OCI-LY1 (cell line): ENCODE data around the gene XPR1.

ENCODE experiments used
- H2AFZ ChIP-seq: fragments of 200-600 bp; sonication (generic), shearing (Covaris generic); 2 replicates; pipeline ENCODE4 v1.6.0; 2014; ENCODE audit warnings: antibody characterized with exemption, mild to moderate bottlenecking, low read length
- H3F3A ChIP-seq: fragments of 200-600 bp; sonication (generic), shearing (Covaris generic); 2 replicates; pipeline ENCODE4 v1.6.0; 2014; ENCODE audit warnings: mild to moderate bottlenecking, antibody characterized with exemption, low read length, moderate library complexity; ENCODE audit not compliant: insufficient read depth
- H3K27ac ChIP-seq: fragments of 200-600 bp; sonication (generic); 2 replicates; pipeline ENCODE4 v1.5.1; 2014; ENCODE audit warnings: low read length, mixed run types, mild to moderate bottlenecking, low read depth; ENCODE audit not compliant: poor library complexity, severe bottlenecking
- H3K27me3 ChIP-seq: fragments of 200-600 bp; sonication (generic); 2 replicates; pipeline ENCODE4 v1.6.0; 2014; ENCODE audit warnings: antibody characterized with exemption, mild to moderate bottlenecking, low read length, moderate library complexity; ENCODE audit not compliant: insufficient read depth
- H3K36me3 ChIP-seq: fragments of 200-600 bp; sonication (generic); 2 replicates; pipeline ENCODE4 v1.6.1; 2014; ENCODE audit warnings: mild to moderate bottlenecking, antibody characterized with exemption, low read length, moderate library complexity, mixed read lengths; ENCODE audit not compliant: insufficient read depth
- H3K4me1 ChIP-seq: fragments of 200-600 bp; sonication (generic); 2 replicates; pipeline ENCODE4 v1.5.1; 2014; ENCODE audit warnings: mild to moderate bottlenecking, low read length, moderate library complexity; ENCODE audit not compliant: insufficient read depth, severe bottlenecking
- H3K4me2 ChIP-seq: fragments of 200-600 bp; sonication (generic), shearing (Covaris generic); 2 replicates; pipeline ENCODE4 v1.6.1; 2014; ENCODE audit warnings: low read length
- H3K4me3 ChIP-seq: fragments of 200-600 bp; sonication (generic); 2 replicates; pipeline ENCODE4 v1.5.1; 2014; ENCODE audit warnings: low read length, low read depth, mild to moderate bottlenecking, mixed read lengths; ENCODE audit not compliant: poor library complexity, severe bottlenecking
- H3K79me2 ChIP-seq: fragments of 200-600 bp; shearing (Covaris generic); 2 replicates; pipeline ENCODE4 v1.6.1; 2016; ENCODE audit warnings: mixed run types, low read length, mixed read lengths; ENCODE audit not compliant: insufficient read depth
- H3K9ac ChIP-seq: fragments of 200-600 bp; sonication (generic), shearing (Covaris generic); 2 replicates; pipeline ENCODE4 v1.6.1; 2014; ENCODE audit warnings: mild to moderate bottlenecking, low read length, mixed read lengths
- H3K9me2 ChIP-seq: fragments of 200-600 bp; sonication (generic), shearing (Covaris generic); 2 replicates; pipeline ENCODE4 v1.6.1; 2014; ENCODE audit warnings: low read depth, mild to moderate bottlenecking, low read length, mixed read lengths
- H3K9me3 ChIP-seq: fragments of 200-600 bp; shearing (Covaris generic); 2 replicates; pipeline ENCODE4 v1.6.1; 2014; ENCODE audit warnings: low read length, mixed read lengths
- H4K20me1 ChIP-seq: fragments of 200-600 bp; sonication (generic), shearing (Covaris generic); 2 replicates; pipeline ENCODE4 v1.6.0; 2016; ENCODE audit warnings: mild to moderate bottlenecking, low read length; ENCODE audit not compliant: insufficient read depth
- EZH2 ChIP-seq: fragments of 200-600 bp; sonication (generic), shearing (Covaris generic); IDR thresholded peaks from 2 replicates; pipeline ENCODE4 v1.8.0; 2017; ENCODE audit warnings: borderline replicate concordance, mixed run types, mild to moderate bottlenecking, antibody characterized with exemption, low read length, moderate library complexity, mixed read lengths
- TF ChIP-seq, protein P1 (sequence below): fragments of 200-600 bp; sonication (generic), shearing (Covaris generic); IDR thresholded peaks from 2 replicates; pipeline ENCODE4 v1.5.1; 2017; ENCODE audit warnings: mild to moderate bottlenecking, antibody characterized with exemption, low read length, moderate library complexity, mixed read lengths

Gene XPR1

DNA sequence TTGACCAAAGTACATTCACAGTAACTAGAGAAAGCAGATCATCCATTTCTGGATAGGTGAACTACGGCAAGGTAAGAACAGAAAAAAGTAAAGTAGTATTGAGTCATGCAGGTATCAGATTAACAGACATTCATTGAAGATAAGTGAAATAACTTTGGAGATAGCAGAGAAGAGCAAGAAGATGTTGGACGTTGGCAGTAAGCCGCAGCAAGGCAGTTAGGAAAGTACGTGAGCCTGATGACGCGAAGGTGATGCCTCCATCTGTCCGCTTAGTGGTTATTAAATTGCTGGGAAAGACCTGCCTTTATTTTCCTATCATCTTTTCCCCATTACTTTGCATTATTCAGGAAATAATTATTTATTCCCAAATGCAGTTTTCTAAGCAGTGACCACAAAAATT is 256.0 kb downstream of the XPR1 start:
- Histone ChIP-seq H3K79me2 (no peaks in the 10 kb centered on the region), H4K20me1 (no peaks in the 10 kb centered on the region), H3K36me3 (no peaks in the 10 kb centered on the region), H3K9me2 (no peaks in the 10 kb centered on the region), H3K27ac (no peak overlapping the region), H3K9ac (no peak overlapping the region), H2AFZ (no peak overlapping the region), H3K4me2 (no peak overlapping the region), H3K9me3 (no peaks in the 10 kb centered on the region), H3K4me1 (no peaks in the 10 kb centered on the region), H3F3A (no peaks in the 10 kb centered on the region), H3K27me3 (no peaks in the 10 kb centered on the region), H3K4me3 (no peak overlapping the region)
- no peak for TF ChIP-seq EZH2
- TF ChIP-seq, protein P1, sequence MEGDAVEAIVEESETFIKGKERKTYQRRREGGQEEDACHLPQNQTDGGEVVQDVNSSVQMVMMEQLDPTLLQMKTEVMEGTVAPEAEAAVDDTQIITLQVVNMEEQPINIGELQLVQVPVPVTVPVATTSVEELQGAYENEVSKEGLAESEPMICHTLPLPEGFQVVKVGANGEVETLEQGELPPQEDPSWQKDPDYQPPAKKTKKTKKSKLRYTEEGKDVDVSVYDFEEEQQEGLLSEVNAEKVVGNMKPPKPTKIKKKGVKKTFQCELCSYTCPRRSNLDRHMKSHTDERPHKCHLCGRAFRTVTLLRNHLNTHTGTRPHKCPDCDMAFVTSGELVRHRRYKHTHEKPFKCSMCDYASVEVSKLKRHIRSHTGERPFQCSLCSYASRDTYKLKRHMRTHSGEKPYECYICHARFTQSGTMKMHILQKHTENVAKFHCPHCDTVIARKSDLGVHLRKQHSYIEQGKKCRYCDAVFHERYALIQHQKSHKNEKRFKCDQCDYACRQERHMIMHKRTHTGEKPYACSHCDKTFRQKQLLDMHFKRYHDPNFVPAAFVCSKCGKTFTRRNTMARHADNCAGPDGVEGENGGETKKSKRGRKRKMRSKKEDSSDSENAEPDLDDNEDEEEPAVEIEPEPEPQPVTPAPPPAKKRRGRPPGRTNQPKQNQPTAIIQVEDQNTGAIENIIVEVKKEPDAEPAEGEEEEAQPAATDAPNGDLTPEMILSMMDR, result no peak

DNA sequence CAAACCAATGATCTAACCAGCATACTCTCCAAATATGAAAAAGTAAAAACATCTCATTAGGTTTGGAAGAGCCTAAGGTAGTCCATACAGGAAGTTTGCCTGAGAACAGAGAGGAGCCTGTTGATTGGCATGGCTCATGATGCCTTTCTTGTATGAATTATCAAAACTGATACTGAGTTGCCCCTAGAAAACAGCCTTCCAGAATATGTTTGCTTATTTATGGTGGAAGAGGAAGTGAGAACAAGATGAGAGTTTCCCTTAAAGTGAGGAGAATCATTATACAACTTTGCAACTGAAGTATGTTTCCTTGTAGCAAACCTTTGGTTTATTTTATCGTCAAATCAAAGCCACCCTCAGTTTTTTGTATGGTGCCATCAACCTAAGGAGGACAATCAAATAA is 257.0 kb downstream of the XPR1 start:
- H4K20me1 ChIP-seq, result no peaks in the 10 kb centered on the region
- H3K4me3 ChIP-seq, result no peak overlapping the region
- no peaks in the 10 kb centered on the region for H3K9me2 ChIP-seq
- no peaks in the 10 kb centered on the region for H3K9me3 ChIP-seq
- no peak overlapping the region for H3K9ac ChIP-seq
- H3K27ac ChIP-seq, result no peak overlapping the region
- no peak overlapping the region for H3K4me2 ChIP-seq
- H2AFZ ChIP-seq, result no peak overlapping the region
- TF ChIP-seq EZH2, result no peak
- TF ChIP-seq, protein P1, result no peak
- no peaks in the 10 kb centered on the region for H3K4me1 ChIP-seq
- H3F3A ChIP-seq, result no peaks in the 10 kb centered on the region
- no peaks in the 10 kb centered on the region for H3K79me2 ChIP-seq
- H3K27me3 ChIP-seq, result no peaks in the 10 kb centered on the region
- H3K36me3 ChIP-seq, result no peaks in the 10 kb centered on the region

DNA sequence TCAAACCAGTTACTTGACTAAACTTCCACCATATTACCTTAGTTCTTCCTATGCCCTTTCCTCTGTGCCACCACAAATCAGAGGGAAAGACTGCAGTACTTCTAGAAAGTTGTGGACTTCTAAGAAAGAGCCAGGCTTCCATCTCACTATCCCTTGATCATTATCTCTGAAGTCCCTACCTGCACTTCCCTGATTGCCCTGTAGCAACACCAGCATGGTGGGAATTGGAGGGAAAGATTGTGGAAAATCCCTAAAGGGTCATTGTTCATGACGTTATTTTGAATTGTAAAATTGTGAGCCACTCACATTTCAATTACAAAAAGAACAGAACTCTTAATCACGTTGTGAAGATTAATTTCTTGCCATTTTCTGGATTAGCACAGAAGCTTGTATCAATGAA is 257.5 kb downstream of the XPR1 start:
- no peak overlapping the region for H3K9ac ChIP-seq
- TF ChIP-seq, protein P1, result no peak
- TF ChIP-seq EZH2, result no peak
- no peak overlapping the region for H3K27ac ChIP-seq
- H3K79me2 ChIP-seq, result no peaks in the 10 kb centered on the region
- no peaks in the 10 kb centered on the region for H3F3A ChIP-seq
- no peak overlapping the region for H3K4me3 ChIP-seq
- no peaks in the 10 kb centered on the region for H3K9me2 ChIP-seq
- no peak overlapping the region for H3K4me2 ChIP-seq
- no peaks in the 10 kb centered on the region for H3K4me1 ChIP-seq
- H4K20me1 ChIP-seq, result no peaks in the 10 kb centered on the region
- no peak overlapping the region for H2AFZ ChIP-seq
- no peaks in the 10 kb centered on the region for H3K36me3 ChIP-seq
- no peaks in the 10 kb centered on the region for H3K27me3 ChIP-seq
- H3K9me3 ChIP-seq, result no peaks in the 10 kb centered on the region
